ENCODE results near the gene KRTAP10-12.
"Not testable (repeated sequence)": the region's sequence is repeated elsewhere in the genome, so short reads cannot be mapped to it uniquely, and the experiment has no call there.

The KRTAP10-12 gene, protein sequence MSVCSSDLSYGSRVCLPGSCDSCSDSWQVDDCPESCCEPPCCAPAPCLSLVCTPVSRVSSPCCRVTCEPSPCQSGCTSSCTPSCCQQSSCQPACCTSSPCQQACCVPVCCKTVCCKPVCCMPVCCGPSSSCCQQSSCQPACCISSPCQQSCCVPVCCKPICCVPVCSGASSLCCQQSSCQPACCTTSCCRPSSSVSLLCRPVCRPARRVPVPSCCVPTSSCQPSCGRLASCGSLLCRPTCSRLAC

DNA sequence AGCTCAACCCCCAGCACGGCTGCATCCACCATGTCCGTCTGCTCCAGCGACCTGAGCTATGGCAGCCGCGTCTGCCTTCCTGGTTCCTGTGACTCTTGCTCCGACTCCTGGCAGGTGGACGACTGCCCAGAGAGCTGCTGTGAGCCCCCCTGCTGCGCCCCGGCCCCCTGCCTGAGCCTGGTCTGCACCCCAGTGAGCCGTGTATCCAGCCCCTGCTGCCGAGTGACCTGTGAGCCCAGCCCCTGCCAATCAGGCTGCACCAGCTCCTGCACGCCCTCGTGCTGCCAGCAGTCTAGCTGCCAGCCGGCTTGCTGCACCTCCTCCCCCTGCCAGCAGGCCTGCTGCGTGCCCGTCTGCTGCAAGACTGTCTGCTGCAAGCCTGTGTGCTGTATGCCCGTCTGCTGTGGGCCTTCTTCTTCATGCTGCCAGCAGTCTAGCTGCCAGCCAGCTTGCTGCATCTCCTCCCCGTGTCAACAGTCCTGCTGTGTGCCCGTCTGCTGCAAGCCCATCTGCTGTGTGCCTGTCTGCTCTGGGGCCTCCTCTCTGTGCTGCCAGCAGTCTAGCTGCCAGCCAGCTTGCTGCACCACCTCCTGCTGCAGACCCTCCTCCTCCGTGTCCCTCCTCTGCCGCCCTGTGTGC is at the start of gene KRTAP10-12:
KRTAP10-12 (plus strand) TSS at position 1 of the 639 bp plus-strand sequence; CDS start at position 31, 30 bp downstream.
- DNase-seq (ENCODE audit: low read depth in 2 of 2): not testable (repeated sequence)

DNA sequence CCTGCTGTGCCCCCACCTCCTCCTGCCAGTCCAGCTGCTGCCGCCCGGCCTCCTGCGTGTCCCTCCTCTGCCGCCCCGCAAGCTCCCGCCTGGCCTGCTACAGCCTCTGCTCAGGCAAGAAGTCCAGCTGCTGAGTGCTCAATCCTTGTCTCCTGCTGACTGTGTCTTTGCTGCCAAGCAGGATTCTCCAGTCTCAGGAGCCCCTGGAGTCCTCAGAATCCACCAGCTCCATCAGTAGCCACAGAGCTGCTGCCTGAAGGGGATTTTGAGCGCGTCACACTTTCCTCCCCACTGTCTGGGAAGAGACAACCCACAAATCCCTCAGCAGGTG is 49.8 kb upstream of the KRTAP10-12 start:
- no peak for DNase-seq (ENCODE audit: low read depth in 2 of 2)

DNA sequence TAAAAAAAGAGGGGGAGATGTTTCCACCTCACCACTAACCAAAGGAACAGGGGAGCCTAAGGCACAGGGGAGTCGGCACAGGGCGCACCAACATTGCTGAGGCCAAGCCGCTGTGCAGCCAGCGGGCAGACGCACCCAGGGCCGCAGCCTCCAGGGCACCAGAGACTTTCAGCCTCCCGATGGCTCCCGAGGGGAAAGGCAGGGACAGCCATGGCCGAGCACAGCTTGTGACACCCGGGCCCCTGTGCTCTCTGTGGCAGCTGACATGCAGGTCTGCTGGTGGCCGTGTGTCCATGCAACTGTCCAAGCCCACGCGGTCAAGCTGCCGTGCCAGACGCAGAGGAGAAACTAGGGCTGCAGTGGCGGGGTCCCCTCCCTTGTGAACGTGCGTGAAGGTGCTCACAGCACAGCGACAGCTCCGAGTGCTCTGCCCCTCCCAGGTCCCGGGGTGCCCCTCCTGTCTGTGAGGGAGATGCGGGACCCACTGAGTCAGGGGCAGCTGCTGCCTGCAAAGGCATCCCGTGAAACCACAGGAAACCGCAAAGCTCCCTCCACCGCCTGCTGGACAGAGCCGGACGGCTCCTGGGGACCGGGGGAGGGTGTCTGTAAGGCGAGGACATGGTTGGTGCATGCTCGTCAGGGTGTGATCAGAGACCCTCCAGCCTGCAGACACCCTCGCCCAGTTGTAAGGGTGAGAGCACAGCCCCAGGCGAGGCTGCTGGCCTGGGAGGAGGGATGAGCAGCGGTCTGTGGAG is 48.2 kb upstream of the KRTAP10-12 start:
- no peak for DNase-seq (ENCODE audit: low read depth in 2 of 2)

DNA sequence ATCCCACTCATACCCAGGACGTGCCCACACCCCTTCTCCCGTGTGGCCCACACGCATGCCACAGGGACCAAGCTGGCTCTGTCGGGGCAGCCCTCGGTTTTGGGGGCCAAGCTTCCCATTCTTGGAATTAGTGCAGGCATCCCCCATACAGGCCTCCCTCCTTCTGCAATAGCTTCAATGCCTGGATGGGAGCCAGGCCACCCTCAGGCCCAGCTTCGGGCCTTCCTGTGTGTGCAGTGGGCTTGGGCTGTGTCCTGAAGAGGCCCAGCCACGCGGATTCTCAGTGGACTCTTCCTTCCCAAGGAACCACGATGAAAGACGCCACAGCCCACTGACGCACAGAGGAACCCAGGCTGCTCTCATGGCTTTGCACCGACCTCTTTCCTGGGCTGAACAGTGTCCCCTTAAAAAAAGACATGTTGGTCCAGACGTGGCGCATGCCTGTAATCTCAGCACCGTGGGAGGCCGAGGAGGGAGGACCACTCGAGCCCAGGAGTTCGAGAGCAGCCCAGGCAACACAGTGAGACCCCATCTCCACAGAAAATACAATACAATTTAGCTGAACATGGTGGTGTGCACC is 47.4 kb upstream of the KRTAP10-12 start:
- DNase-seq (ENCODE audit: low read depth in 2 of 2): no peak

DNA sequence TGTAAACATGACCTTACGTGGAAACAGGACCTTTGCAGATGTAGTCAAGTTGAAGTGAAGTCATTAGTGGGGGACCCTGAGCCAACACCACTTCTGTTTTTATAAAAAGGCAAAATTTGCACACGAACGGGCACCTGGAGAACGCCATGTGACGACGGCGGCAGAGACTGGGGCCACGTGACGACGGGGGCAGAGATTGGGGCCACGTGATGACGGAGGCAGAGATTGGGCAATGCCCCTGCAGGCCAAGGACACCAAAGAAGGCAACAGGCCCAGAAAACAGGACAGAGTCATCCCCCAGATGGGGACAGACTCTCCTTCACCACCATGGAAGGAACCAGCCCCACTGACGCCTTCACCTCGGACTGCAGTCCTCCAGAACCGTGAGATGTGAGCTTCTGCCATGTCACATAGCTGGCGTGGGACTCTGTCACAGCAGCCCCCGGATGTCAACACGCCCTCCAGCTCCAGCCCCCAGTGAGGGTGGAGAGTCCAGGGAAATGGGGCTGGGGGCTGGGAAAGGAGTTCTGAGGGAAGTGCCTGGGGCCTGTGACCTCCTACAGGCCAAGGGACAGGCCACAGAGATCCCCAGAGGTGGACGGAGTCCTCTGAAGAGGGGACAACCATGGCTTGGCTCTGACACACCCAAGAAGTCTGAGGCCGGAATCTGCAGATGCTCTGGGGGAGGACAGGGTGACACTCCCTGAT is 46.6 kb upstream of the KRTAP10-12 start:
- no peak for DNase-seq (ENCODE audit: low read depth in 2 of 2)

DNA sequence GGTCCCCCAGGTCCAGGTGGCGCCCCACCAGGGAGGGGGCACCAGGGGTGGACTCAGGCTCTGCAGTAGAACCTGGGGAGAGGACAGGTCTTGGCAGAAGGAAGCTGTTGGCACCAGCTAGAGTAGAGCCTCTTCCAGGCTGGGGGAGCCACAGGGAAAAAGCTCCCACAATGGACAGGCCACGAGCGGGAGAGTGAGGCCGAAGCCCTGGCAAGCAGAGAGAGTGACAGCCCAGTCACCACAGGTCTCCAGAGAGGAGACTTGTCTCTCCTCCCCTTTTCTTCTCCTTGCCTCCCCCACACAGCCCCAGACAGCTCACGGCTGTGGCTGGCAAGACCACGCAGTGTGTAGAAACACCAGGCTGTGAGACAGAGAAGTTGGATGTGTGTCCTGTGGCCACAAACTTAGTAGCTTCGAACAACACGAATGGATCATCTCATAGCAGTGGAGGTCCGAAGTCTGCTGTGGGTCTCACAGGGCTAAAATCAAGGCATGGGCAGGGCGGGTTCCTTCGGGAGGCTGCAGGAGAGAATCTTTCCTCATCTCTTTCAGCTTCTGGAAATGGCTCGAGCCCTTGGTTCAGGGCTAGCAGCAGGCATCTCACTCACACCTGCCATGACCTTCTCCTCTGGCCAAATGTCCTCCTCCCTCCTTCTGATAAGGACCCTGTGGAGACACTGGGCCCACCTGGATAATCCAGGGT is 45.8 kb upstream of the KRTAP10-12 start:
- no peak for DNase-seq (ENCODE audit: low read depth in 2 of 2)

DNA sequence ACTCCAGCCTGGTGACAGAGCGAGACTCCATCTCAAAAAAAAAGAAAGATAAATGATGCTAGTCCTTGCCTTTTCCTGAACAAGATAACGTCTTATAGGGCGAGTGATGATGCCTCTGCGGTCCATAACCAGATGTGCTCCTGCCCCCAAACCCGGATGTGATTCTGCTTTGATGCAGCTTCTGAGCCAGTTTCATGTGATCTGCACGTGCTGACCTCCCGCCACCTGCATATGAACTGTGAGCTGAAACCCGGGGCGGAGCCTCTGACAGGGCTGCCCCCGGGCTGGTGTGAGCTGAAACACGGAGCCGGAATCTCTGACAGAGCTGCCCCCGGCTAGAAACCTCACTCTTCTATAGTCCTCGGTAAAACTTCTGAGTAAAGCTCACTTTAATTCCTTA is 43.8 kb upstream of the KRTAP10-12 start:
- no peak for DNase-seq (ENCODE audit: low read depth in 2 of 2)

DNA sequence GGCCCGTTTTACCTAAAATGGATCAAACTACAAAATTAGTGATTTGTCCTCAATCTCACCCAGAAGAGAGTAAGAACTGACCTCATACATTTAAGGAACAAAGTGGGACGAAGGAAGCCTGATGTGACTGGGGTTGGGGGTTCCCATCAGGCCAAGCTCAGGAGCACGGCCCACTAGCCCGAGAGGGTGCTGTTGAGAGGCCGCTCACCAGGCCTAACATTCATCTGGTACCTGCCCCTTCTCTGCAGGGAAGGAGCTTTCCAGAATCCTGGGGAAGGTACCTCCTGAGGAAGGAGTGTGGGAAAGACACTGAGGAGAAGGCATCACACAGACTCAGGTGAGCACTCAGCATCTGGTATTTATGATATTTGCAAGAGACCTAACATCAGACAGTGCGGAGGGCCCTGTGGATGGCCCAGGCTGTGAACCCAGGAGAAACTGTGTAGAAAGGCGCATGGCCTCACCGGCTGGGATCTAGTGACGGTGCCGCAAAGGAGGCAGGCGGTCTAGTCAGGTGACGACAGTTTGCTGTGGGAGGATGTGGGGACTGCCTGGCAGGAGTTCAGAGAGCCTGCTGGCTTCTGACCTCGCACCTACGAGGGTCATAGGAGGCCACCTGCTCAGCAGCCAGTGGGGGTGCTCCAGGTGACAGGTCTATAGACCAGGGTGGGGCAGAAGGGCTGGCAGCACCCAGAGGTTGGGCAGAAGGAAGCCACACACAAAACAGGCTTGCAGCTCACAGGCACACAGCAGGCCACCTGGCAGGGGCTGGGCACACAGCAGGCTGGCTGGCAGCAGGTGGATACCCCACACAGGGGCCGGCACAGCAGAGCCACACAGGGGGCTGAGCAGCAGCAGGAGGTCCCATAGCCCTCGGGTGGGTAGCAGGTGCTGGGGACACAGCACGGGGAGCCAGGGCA is 43.1 kb upstream of the KRTAP10-12 start:
- no peak for DNase-seq (ENCODE audit: low read depth in 2 of 2)

DNA sequence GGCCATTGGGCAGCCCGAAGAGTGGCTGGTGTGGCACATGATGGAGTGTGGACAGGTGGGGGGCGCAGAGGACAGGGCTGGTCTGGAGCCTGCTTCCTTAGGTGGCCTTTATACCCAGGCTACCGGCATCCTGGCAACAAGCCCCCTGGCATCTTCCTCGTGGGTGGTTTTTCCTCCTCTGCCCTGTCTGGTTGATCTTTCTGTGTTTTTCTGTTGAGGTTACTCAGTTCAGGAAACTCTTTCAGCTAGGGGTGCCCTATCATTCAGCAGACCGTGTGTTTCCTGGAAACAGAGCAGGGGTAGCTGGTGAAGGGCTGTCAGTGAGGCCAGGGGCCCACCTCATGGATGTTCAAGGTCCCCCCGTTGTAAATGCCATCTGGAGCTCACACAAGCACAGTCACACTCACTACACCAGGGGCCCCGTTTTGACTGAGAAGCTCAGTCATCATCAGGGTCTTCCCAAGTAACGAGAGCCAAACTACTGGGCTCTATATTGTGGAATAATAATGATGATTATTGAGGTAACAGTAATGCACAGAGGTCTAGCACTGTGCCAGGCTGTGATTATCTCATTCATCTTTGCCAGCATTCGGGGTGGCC is 42.3 kb upstream of the KRTAP10-12 start, which contains the start of gene KRTAP12-4:
KRTAP12-4 (minus strand) TSS at position 84 of the 600 bp plus-strand sequence; CDS start at position 39, 45 bp downstream.
- no peak for DNase-seq (ENCODE audit: low read depth in 2 of 2)

DNA sequence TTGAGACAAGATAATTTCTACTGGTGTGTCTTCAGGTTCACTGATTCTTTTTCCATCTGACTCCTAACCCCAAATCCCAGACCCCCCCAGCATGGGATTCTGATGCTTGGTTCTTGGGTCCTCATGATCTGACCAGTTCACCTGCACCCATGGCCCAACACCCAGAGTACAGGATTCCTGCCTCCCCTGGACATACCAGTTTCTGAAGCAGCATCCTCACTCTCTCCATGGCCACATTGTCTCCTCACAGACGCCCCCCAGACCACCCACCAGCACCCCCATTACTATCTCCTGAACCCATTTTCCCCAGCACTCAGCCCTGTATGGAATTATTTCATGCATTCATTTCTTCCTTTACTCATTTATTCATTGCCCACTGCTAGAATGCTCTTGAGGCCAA is 40.1 kb upstream of the KRTAP10-12 start:
- DNase-seq (ENCODE audit: low read depth in 2 of 2): no peak

DNA sequence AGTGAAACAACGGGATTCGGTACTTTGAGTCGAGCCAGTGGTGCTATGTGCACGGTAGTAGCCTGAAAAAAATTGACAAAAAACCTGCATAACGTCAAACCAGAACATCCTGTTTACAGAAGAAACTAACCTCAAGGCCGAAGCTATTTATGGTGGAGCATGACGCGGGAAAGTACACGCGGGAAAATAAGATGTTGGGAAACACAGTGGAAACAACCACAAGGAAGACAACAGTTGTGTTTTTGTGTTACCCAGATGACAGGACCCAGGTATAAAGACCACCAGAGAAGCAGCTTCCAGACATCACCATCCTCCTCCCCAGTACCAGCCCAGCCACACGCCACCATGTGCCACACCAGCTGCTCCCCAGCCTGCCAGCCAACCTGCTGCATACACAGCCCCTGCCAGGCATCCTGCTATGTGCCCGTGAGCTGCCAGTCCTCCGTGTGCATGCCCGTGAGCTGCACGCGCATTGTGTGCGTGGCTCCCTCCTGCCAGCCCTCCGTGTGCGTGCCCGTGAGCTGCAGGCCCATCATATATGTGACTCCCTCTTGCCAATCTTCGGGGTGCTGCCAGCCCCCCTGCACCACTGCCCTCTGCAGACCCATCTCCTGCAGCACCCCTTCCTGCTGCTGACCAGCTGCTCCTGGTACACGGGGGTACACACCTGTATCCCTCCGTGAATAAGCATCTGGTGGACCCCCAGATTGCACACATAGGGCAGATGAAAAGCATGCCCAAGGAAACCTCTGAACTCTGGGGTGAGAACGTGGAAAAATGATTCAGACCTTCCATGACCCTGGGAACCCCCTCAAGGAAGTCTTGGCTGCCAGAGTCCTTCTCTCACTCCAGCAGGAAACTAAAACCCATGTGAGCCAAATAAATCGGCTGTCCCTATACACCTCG is 39.1 kb upstream of the KRTAP10-12 start, which contains the start of gene KRTAP12-3:
KRTAP12-3 (plus strand) TSS at position 298 of the 906 bp plus-strand sequence; CDS start at position 346, 48 bp downstream.
- DNase-seq (ENCODE audit: low read depth in 2 of 2): no peak

DNA sequence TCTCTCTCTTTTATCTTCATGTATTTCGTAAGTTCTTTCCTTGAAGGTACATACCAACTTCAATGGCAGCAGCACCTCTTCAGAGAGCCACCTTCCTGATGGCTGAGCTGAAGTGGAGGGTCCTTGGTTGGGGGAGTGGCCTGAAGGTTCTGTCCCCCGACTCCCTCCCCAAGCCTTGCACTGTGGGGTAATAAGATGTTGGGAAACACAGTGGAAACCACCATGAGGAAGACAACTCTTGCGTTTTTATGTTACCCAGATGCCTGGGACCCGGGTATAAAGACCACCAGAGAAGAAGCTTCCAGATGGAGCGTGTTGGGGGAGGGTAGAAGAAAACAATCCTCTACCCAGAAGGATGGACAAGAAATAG is 38.4 kb upstream of the KRTAP10-12 start:
- no peak for DNase-seq (ENCODE audit: low read depth in 2 of 2)

DNA sequence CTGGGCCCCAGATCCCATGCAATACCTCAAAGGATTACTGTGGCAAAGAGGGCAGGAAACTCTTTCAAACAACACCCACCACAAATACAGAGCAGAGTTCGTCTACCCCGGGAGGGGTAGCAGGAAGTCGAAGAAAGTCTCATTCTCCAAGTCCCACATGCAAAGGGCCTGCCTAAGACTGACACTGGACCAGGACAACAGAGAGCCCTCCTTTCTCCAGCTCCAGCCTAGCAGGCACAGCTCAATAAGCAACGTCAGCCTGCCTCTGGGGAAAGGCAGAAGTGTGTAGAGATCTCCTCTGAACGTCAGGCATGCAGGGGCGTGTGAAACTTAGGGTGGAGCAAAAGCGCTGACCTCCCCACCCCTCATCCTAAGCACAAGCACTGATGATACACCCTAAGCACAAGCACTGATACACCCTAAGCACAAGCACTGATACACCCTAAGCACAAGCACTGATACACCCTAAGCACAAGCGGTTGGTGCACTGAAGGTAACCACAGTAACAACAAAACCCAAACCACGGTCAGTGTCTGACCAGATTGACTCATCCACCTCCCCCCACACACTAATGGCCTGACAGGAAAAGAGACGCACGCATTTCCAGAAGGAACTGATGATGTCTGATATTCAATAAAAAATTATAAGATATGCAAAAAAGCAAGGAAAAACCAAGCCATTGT is 37.9 kb upstream of the KRTAP10-12 start:
- DNase-seq (ENCODE audit: low read depth in 2 of 2): no peak

DNA sequence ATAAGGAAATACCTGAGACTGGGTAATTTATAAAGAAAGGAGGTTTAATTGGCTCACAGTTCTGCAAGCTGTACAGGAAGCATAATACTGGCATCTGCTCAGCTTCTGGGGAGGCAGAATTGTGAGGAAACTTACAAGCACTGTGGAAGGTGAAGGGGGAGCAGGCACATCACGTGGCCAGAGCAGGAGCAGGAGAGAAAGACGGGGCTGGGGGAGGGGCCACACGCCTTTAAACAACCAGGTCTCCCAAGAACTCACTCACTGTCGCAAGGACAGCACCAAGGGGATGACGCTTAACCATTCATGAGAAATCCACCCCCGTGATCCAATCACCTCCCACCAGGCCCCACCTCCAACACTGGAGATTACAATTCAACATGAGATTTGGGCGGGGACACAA is 35.4 kb upstream of the KRTAP10-12 start:
- not testable (repeated sequence) for DNase-seq (ENCODE audit: low read depth in 2 of 2)

DNA sequence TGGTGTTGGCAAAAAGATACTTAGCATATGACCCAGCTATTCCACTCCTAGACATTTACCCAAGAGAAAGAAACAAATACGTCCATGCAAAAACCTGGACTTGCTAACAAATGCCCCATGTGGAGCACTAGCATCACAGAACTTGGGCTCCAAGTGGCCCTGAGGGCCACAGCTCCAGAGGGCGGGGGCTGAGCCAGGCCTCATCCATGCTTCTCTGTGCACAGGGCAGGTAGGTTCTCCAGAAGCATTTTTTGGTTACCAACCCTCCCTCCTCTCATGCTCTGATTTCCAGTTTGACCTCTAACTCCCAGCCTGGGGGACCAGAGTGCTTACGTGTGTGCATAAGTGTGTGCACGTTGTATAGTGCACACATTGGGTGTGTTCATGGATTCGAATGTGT is 32.3 kb upstream of the KRTAP10-12 start:
- DNase-seq (ENCODE audit: low read depth in 2 of 2): no peak

DNA sequence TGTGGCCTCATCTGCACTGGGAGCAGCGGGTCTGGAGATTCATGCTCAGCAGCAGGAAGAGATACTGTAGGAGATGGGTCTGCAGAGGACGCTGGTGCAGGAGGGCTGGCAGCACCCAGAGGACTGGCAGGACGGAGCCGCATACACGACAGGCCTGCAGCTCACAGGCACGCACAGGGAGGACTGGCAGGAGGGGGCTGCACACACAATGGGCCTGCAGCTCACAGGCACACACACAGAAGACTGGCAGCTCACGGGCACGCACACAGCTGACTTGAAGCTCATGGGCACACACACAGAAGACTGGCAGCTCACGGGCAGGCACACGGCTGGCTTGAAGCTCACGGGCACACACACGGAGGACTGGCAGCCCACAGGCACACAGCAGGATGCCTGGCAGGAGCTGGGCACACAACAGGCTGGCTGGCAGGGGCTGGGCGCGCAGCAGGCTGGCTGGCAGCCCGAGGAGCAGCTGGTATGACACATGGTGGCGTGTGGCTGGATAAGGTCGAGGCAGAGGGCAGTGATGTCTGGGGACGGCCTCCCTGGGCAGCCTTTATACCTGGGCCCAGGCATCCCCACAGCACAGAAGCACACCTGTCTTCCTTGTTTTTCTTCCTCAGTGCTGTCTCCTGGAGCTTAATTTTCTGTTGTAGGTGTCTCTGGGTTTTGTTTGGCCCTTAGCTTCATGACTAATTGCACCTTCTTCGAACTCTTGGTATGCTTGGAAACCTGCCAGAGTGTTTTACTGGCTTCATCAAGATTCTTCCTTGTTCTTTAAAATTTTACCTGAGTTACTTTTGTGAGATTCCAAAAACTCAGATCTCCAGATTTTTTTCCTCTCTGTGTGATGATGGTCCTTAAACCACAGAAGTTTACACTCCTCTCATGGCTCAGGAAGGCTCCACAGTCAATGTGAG is 30.3 kb upstream of the KRTAP10-12 start, which contains the start of gene KRTAP12-2:
KRTAP12-2 (minus strand) TSS at position 527 of the 920 bp plus-strand sequence; CDS start at position 486, 41 bp downstream.
- DNase-seq (ENCODE audit: low read depth in 2 of 2): no peak

DNA sequence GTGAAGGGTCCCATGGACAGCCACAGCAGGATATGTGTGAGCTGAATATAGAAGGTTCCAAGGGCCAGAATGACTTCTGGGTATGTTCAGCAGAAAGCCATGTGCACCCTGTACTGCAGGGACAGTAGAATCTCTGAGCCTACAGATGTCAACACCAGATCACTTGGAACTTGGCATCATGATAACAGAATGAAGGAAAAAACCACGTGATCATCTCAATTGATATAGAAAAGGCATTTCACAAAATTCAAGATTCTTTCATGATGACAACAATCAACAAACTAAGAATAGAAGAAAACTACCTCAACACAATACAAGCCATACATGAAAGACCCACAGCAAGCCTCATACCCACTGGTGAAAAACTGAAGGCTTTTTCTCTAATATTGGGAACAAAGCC is 29.4 kb upstream of the KRTAP10-12 start:
- DNase-seq (ENCODE audit: low read depth in 2 of 2): no peak
